Hepatocyte (in vitro differentiated cells): ENCODE data around the gene PDLIM4.

ENCODE experiments used
- EZH2 ChIP-seq: fragments of 200-600 bp; sonication (generic); IDR thresholded peaks from 2 replicates; pipeline ENCODE4 v1.6.1; 2016; ENCODE audit warnings: antibody characterized with exemption, mild to moderate bottlenecking, borderline replicate concordance
- EZH2phosphoT487 ChIP-seq: fragments of 200-600 bp; sonication (generic); IDR thresholded peaks from one replicate; pipeline ENCODE4 v1.6.1; 2018; ENCODE audit warnings: antibody characterized with exemption, mild to moderate bottlenecking, low read depth, moderate library complexity; ENCODE audit not compliant: unreplicated experiment, severe bottlenecking
- TF ChIP-seq, protein P1 (sequence below): fragments of 200-600 bp; sonication (generic); IDR thresholded peaks from 2 replicates; pipeline ENCODE4 v1.5.1; 2016; ENCODE audit warnings: antibody characterized with exemption, mild to moderate bottlenecking; ENCODE audit not compliant: poor library complexity

DNA sequence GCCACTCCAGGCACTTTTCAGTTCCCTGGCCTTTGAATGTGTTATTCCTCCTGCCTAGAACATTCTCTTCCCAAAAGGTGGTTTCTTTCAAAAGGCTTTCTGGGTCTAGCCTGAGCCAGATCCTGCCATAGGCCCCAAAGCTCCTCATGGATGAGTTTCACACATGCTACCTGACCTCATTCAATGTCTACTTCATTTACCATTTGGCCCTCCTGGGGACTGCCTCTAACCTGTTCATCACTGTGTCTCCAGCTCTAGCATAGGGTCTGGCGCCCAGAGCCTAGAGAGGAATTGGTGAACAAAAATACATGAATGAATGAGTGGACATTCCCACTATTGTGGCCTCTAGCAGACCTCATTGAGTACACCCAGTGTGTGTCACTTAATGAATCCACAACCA lies 24.4 kb upstream of the PDLIM4 start:
- TF ChIP-seq, protein P1, sequence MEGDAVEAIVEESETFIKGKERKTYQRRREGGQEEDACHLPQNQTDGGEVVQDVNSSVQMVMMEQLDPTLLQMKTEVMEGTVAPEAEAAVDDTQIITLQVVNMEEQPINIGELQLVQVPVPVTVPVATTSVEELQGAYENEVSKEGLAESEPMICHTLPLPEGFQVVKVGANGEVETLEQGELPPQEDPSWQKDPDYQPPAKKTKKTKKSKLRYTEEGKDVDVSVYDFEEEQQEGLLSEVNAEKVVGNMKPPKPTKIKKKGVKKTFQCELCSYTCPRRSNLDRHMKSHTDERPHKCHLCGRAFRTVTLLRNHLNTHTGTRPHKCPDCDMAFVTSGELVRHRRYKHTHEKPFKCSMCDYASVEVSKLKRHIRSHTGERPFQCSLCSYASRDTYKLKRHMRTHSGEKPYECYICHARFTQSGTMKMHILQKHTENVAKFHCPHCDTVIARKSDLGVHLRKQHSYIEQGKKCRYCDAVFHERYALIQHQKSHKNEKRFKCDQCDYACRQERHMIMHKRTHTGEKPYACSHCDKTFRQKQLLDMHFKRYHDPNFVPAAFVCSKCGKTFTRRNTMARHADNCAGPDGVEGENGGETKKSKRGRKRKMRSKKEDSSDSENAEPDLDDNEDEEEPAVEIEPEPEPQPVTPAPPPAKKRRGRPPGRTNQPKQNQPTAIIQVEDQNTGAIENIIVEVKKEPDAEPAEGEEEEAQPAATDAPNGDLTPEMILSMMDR = no peak
- TF ChIP-seq EZH2phosphoT487 (no peak), EZH2 (no peak)
